NB4 (cell line): ENCODE measurements around the gene PTPN2.

Experiments used
- DNase-seq: peaks from one replicate; pipeline ENCODE4 v3.0.0; 2010; ENCODE audit warnings: low read depth
- H3K4me3 ChIP-seq: one replicate; pipeline ENCODE4 v1.5.1; 2011; ENCODE audit warnings: mild to moderate bottlenecking, low read depth, low read length, moderate library complexity
- MAX ChIP-seq: IDR thresholded peaks from 2 replicates; pipeline ENCODE4 v1.6.1; 2011; ENCODE audit warnings: low read depth, low read length
- MYC ChIP-seq: IDR thresholded peaks from 2 replicates; pipeline ENCODE4 v1.6.1; 2011; ENCODE audit warnings: low read depth, low read length
- POLR2A ChIP-seq: IDR thresholded peaks from 2 replicates; pipeline ENCODE4 v1.6.1; 2011; ENCODE audit warnings: mild to moderate bottlenecking; ENCODE audit not compliant: insufficient read length; ENCODE audit errors: extremely low read depth
- TF ChIP-seq, protein P1 (sequence below): IDR thresholded peaks from one replicate; pipeline ENCODE4 v1.5.1; 2012; ENCODE audit warnings: low read depth, low read length

PTPN2 gene

DNA sequence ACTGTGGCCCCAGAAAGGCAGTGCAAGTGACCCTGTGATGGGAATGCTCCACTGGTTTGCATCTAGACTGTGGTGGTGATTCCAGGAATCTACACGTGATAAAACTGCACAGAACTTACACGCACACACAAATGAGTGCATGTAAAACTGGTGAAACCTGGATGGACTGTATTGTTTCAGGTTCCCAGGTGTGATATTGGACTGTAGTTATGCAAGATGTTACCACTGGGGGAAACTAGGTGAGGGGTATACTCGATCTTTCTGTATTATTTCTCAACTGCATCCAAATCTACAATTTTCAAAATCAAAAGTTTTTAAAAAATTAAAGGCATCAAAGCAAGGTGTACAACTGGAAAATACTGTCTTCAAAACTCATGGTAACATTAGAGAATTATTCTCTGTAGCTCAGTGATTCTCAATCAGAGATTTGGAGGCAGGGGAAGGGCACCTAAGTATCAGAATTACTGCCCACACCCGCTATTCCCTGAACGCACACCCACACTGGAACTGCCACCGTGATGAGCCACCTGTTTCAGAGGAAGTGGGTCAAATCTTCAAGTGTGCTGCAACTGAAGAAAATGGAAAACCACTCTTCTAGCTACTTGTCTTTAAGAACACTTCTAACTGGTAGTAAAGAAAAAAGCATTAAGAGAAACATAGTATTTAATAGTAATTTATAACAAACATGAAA lies 26.7 kb downstream of the PTPN2 start:
- no peak for TF ChIP-seq MYC
- H3K4me3 ChIP-seq = no peak overlapping the region
- no peak for DNase-seq

DNA sequence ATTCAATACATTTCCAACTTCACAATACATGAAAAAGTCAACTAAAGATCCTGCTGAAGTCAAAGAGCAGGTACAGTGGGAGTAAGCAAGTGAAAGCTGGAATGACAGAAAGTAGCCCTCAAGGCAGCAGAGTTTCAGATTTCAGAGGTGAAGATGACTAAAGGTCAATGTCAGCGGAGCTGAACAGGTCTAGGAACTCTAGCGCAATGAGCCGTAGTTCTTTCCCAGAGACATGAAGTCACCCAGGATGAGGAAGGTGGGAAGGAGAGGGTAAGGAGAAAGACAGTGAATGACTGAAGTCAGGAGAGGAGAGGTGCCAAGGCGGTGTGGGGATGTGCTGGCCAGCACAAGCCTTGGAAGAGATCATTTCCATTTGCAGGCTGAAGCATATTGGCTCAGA lies 28.1 kb downstream of the PTPN2 start:
- DNase-seq = no peak
- TF ChIP-seq, protein P1, sequence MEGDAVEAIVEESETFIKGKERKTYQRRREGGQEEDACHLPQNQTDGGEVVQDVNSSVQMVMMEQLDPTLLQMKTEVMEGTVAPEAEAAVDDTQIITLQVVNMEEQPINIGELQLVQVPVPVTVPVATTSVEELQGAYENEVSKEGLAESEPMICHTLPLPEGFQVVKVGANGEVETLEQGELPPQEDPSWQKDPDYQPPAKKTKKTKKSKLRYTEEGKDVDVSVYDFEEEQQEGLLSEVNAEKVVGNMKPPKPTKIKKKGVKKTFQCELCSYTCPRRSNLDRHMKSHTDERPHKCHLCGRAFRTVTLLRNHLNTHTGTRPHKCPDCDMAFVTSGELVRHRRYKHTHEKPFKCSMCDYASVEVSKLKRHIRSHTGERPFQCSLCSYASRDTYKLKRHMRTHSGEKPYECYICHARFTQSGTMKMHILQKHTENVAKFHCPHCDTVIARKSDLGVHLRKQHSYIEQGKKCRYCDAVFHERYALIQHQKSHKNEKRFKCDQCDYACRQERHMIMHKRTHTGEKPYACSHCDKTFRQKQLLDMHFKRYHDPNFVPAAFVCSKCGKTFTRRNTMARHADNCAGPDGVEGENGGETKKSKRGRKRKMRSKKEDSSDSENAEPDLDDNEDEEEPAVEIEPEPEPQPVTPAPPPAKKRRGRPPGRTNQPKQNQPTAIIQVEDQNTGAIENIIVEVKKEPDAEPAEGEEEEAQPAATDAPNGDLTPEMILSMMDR = no peak
- no peak for TF ChIP-seq MYC
- TF ChIP-seq POLR2A = no peak
- TF ChIP-seq MAX = no peak
- no peak overlapping the region for H3K4me3 ChIP-seq

- no peak overlapping the region for H3K4me3 ChIP-seq
- TF ChIP-seq MAX (no peak), MYC (no peak), POLR2A (no peak)
- TF ChIP-seq, protein P1 = no peak
- no peak for DNase-seq
These were observed 31.3 kb downstream of the PTPN2 start for GRCh38 chr18:12852566-12853315.

GRCh38 chr18:12851716-12852115 lies 32.3 kb downstream of the PTPN2 start:
- no peak overlapping the region for H3K4me3 ChIP-seq
- DNase-seq = no peak

DNA sequence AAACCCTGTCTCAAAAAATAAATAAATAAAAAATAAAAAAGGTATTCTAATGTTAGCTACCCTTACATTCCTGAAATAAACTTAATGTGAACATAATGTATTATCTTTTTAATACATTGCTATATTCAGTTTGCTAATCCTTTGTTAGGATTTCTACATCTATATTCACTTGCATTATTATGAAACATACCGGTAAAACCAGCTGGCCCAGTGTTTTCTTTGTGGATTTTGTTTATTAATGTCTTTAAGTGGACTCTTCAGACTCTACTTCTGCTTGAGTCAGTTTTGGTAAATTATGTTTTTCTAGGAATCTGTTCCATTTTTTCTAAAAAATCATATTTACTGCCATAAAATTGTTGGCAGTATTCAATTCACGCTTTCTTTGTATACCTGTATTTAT lies 34.5 kb downstream of the PTPN2 start:
- no peak overlapping the region for H3K4me3 ChIP-seq
- TF ChIP-seq MAX (no peak), MYC (no peak), POLR2A (no peak)
- TF ChIP-seq, protein P1 = no peak
- DNase-seq = no peak

More at GRCh38 chr18:12851716-12852115, 32.3 kb downstream of the PTPN2 start:
- TF ChIP-seq, protein P1 = no peak
- TF ChIP-seq POLR2A (no peak), MYC (no peak), MAX (no peak)

DNA sequence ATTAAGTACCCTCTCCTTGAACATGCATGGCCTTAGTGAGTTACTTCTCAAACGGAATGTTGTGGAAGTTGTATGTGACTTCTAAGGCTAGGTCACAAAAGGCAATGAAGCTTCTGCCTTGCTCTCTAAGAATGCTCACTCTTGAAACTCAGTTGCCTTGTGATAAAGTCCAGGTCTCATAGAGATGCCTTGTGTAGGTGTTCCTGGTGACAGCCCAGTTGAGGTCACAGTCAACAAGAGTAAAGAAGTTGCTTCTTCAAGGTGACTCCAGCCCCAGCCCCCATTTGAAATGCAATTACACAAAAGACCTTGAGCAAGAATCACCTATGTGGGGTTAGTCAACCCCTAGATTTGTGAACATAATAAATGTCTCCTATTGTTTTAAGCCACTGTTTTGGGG lies 35.6 kb downstream of the PTPN2 start:
- no peak overlapping the region for H3K4me3 ChIP-seq
- no peak for DNase-seq
- no peak for TF ChIP-seq MAX
- TF ChIP-seq MYC = no peak
- no peak for TF ChIP-seq POLR2A
- TF ChIP-seq, protein P1 = no peak
